Measurements from ENCODE around the gene WDR33.

WDR33 gene

GRCh38 chr2:127690696-127691095, 120.3 kb downstream of the WDR33 start:
- no peak for DNase-seq

- no peak for DNase-seq
Observed at GRCh38 chr2:127688405-127688804, 122.6 kb downstream of the WDR33 start.

- DNase-seq, result no peak
Observed at GRCh38 chr2:127685410-127686080, 125.4 kb downstream of the WDR33 start.

GRCh38 chr2:127683757-127684156, 127.2 kb downstream of the WDR33 start:
- no peak for DNase-seq

- DNase-seq, result no peak
Observed at GRCh38 chr2:127683056-127683455, 127.9 kb downstream of the WDR33 start.

GRCh38 chr2:127681976-127682857, 128.8 kb downstream of the WDR33 start:
- no peak for DNase-seq

GRCh38 chr2:127681288-127681804, 129.6 kb downstream of the WDR33 start:
- no peak for DNase-seq

- DNase-seq, result no peak
Observed at GRCh38 chr2:127680706-127681287, 130.2 kb downstream of the WDR33 start.

GRCh38 chr2:127679680-127680361, 131.2 kb downstream of the WDR33 start:
- no peak for DNase-seq

- no peak for DNase-seq
Observed at GRCh38 chr2:127678991-127679390, 132.0 kb downstream of the WDR33 start.

- DNase-seq, result no peak
Observed at GRCh38 chr2:127678531-127678930, 132.4 kb downstream of the WDR33 start.

GRCh38 chr2:127676906-127677305, 134.1 kb downstream of the WDR33 start:
- DNase-seq, result no peak

- no peak for DNase-seq
Observed at GRCh38 chr2:127675331-127676261, 135.4 kb downstream of the WDR33 start, which contains the start of gene LIMS2. TSS of gene LIMS2 (minus strand) at chr2:127675530. CDS start at chr2:127675024, 506 bp downstream.

GRCh38 chr2:127674241-127675209, 136.4 kb downstream of the WDR33 start:
- DNase-seq, result no peak

- no peak for DNase-seq
Observed at GRCh38 chr2:127673291-127674069, 137.5 kb downstream of the WDR33 start.

GRCh38 chr2:127672341-127673224, 138.4 kb downstream of the WDR33 start:
- DNase-seq, result no peak

GRCh38 chr2:127671557-127672302, 139.2 kb downstream of the WDR33 start:
- DNase-seq, result no peak

GRCh38 chr2:127670957-127671290, 140.0 kb downstream of the WDR33 start:
- no peak for DNase-seq

All from stimulated activated CD4-positive, alpha-beta T cell treated with anti-CD3 and anti-CD28 coated beads, Interleukin-2, amount 100 ng/mL, for 48 hours (primary cell).